Stimulated activated CD4-positive, alpha-beta T cell treated with anti-CD3 and anti-CD28 coated beads, Interleukin-12 subunit alpha, Interleukin-12 subunit beta, amount 100 ng/mL, for 24 hours (primary cell): ENCODE measurements around the gene MAN1C1.
A peak's percentile ranks its signal among the peaks of the same experiment; 100 is the strongest.
"Not testable (repeated sequence)": the region's sequence is repeated elsewhere in the genome, so short reads cannot be mapped to it uniquely, and the experiment has no call there.

Experiments
- DNase-seq, 2 experiments: peaks; one replicate each; pipeline ENCODE4 v3.0.0-alpha.2; 2020; ENCODE audit warnings: low read depth in 2 of 2

Gene MAN1C1

DNA sequence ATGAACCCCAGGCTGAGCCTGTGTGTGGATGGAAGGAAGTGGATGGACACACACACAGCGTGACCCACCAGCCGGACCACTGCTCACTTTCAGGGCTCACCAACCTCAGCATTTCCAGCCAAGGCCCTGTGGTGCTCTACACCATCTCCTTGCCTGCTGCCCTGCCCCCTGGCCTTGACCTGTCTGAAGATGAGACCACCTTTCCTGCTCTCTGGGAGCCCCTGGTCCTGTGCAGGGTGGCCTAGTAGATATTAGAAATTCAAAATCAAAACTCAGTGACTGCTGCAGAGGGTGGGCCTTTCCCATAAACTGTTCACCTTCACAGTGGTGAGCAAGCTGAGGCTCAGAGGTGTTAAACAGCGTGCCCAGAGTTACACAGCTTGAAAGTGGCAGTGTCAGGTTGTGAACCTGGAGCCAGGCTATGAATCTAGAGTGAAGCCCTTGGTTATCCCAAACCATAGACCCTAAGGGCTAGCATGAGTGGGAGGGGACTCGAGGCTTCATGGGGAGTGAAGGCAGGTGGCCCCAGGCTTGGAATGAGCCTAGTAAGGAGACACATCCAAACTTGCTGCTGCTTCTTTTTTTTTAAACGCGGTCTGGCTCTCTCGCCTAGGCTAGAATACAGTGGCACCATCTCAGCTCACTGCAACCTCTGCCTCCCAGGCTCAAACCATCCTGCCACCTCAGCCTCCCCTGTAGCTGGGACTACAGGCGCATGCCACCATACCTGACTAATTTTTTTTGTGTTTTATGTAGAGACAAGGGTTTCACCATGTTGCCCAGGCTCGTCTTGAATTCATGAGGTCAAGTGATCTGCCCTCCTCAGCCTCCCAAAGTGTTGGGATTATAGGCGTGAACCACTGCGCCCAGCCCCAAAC lies 41.5 kb downstream of the MAN1C1 start:
- no peak for DNase-seq

GRCh38 chr1:25658791-25659431 lies 42.3 kb downstream of the MAN1C1 start:
- no peak for DNase-seq

GRCh38 chr1:25661043-25661815 lies 44.6 kb downstream of the MAN1C1 start:
- no peak for DNase-seq

DNA sequence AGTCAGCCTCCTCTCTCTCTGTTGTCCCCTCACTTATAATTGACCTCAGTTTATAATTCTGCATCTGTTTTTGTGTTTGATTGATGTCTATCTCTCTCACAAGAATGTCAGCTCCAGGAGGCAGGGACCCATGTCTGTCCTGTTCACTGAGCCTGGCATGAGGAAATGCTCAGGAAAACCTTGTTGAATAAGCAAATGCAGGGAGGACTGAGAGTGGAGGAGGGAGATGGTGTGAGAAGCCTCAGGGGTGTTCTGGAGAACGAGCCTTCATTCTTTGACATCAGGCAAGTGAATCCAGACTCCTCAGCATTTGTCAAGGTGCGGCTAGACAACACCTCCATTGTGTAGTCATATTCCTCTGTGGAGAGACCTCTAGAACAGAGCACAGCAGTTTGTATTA lies 45.5 kb downstream of the MAN1C1 start:
- no peak for DNase-seq

DNA sequence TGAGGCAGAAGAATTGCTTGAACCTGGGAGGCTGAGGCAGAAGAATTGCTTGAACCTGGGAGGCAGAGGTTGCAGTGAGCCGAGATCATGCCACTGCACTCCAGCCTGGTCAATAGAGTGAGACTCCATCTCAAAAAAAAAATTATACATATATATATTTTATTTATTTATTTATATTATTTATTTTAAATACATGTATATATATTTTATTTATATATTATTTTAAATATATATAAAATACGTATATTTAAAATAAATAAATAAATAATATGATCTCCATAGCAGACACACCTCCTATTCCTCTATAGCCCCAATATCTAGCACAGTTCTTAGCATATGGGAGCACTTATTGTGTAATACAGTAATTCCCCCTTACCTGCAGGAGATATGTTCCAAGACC lies 46.4 kb downstream of the MAN1C1 start:
- DNase-seq = not testable (repeated sequence)

DNA sequence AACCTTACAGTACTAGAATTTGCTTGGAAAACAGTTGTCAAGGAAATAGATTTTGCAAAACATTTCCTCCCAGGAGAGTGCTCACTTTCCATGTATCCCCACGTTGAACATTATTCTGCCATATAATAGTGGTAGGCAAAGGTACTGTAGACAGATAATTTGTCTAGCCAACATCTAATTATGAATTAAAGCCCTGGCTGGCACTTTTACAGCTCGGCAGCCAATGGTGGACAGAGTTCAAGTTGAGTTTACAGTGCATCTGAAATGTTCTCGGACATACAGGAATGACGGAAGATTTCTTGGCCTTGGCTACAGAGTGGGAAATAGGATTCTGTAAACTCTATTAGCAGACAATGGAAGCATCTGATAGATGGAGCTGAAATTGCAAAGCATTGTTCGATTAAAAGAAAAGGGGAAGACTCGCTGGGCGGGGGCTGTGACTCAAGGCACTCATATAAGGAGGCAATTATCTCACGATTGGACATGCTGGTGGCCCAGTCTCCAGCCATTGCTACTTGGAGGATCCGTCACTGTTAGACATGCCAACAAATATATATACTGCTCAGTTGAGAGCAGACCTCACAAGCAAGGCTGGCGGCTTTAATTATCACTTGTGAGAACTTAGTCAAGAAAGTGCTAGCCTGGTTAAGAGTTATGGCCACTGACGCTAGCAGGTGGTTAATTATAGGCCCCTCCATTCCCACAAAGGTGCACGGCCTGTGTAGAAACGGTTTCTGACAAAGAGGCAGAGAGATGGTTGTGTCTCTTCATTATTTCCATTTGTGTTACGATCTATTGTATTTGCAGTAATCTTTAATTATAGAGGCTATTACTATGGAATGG lies 48.0 kb downstream of the MAN1C1 start:
- DNase-seq = no peak

DNA sequence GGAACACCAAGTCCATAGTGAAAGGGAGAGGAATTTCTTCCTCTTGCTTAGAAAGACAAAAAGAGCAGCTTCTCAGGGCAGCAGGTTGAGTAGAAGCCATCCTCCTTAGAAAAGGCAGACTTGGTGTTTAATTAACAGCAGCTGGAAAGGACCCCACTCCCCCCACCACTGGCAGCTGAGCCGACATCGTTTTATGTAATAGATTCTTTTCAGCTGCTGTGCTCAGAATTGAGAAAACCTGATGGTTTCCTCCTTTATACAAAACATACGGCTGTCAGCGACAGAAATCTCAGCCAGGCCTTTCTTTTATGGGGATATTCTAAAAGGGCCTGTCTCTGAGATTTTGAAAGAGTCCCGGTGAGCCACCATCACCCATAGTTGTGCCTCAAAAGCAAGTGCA lies 49.9 kb downstream of the MAN1C1 start:
- no peak for DNase-seq

GRCh38 chr1:25668931-25669573 lies 52.5 kb downstream of the MAN1C1 start:
- DNase-seq = no peak

DNA sequence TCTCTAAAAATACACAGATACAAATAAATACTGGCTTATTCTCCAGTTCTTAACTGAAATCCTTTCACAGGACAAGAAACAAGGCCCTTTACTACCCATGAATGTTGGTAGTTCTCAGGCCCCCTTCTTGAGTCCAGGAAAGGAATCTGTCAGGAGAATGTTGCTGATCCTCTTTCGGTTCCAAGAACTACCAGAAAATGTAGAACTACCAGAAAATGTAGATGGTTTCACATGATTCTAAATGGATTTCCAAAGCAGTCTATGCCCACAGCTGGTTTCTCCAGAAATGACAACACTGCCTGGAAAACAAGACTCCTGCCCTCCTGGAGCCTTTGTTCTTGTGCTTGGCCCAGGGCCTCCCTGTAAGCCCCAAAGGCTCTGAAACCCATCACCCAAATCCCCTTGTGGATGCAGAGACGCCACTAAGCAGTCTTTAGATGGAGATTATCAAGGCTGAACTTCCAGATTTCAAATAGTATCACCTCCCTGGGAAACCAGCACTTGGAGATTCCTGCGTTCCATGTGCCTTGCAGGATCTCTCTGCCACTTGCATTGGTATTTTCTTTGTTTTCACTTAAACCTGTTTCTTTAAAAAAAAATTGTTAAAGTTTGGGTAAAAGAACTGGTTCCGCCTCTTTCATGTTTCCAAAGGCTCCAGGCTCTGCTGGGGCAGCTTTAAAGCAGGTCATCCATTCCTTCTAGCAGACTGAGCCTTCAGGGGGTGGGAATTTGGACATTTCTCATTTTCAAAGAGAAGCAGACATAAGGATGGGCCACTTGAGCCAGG lies 53.4 kb downstream of the MAN1C1 start:
- no peak for DNase-seq

DNA sequence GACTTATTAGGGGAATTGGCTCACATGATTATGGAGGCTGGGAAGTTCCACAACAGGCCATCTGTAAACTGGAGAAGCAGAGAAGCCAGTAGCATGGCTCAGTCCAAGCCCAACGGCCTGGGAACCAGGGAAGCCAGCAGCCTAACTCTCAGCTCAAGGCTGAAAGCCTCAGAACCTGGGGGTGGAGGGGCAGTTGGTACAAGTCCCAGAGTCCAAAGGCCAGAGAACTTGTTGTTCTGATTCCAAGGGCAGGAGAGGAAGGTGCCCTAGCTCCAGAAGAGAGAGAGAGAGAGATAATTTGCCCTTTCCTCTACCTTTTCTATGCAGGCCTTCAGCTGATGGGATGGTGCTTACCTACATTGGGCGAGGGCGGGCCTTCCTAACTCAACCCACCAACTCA lies 55.3 kb downstream of the MAN1C1 start:
- no peak for DNase-seq

DNA sequence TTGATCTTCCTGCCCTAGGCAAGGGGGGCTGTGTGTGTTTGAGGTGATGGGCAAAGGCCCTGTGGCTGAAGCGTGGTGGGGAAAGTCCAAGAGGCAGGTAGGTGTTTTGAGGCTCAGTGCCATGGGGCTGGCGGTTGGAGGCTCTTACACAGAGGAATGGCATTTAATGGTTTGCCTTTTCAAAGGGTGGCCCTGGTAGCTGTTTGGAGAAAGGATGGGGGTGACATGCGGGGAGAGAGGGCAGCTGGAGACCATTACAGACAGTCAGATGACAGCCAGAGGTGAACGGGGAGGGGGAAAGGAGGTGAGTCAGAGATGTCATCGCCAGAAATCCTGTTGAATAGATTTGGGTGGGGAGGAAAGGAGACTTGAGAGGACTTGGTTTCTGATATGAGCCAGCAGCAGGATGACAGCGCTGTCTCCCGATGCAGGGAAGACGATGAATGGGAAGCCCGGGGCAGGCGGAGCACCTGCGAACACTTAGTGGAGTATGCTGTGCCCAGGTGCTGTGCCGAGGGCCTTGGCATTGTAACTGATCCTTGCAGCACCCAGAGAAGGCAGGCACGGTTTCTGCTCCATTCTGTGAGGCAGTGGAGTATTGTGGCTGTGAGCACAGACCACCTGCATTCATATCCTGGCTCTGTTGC lies 56.3 kb downstream of the MAN1C1 start:
- DNase-seq = no peak

DNA sequence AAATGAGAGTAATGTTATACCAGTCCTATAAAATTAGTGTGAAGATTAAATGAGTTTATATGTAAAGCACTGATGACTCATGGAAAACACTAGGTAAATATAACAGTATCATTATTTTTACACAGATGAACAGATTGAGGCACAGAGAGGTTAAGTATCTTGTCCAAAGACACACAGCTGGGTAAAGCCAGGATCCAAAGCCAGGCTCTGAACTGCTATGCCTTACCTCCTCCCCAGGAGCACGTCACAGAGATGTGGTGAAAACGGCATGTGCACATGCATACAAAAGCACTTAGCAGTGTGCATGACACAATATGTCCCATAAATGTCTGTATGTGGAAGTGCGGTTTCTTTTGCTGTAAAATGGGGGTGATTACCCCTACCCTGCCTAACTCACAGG lies 56.9 kb downstream of the MAN1C1 start:
- DNase-seq = no peak

GRCh38 chr1:25673962-25674806 lies 57.6 kb downstream of the MAN1C1 start:
- no peak for DNase-seq

DNA sequence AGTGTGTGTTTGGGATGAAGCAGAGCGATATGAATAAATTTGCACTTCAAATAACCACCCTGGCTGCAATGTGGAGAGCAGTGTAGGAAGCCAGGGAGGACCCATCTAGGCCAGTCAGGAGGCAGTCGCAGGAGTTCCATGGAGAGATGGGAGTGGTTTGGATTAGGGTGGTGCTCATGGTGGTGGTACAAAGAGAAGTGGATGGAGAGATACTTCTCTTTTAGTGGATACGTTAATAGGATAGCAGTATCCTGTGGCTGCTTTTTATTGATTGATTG lies 58.2 kb downstream of the MAN1C1 start:
- no peak for DNase-seq

DNA sequence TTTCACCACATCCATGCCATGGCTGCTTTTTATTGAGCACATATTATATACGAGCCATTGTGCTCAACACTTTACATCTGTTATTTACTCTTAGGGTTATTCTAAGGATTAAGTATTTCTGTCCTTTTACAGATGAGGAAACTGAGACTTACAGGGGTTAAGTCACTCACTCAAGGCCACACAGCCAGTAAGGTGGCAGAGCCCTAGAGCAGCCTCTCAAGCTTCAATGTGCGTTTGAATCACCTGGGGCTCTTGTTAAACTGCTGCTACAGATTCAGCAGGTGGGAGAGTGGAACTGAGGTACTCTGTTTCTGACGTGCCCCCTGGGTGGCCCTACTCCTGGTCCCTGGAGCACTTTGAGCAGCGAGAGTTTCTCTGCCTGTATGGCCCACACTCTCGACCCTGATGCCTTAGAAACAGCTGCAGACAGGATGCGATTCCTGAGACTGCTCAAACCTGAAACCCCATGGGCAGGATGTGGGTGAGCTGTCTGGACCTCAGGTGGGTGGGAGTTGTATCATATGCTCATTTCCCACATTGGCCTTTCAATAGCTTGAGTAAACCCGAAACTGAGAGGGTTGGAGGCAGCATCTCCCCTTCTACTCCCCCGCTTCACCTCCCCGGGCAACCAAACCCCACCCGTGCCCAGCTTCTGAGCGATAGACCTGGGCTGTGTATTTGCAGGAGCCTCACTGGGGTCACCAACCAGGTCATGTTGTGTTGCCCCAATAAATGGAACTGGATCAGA lies 59.3 kb downstream of the MAN1C1 start:
- peak; percentile 46 to 77 for DNase-seq

- DNase-seq = no peak
Measured at GRCh38 chr1:25676488-25676887, 59.9 kb downstream of the MAN1C1 start.

DNA sequence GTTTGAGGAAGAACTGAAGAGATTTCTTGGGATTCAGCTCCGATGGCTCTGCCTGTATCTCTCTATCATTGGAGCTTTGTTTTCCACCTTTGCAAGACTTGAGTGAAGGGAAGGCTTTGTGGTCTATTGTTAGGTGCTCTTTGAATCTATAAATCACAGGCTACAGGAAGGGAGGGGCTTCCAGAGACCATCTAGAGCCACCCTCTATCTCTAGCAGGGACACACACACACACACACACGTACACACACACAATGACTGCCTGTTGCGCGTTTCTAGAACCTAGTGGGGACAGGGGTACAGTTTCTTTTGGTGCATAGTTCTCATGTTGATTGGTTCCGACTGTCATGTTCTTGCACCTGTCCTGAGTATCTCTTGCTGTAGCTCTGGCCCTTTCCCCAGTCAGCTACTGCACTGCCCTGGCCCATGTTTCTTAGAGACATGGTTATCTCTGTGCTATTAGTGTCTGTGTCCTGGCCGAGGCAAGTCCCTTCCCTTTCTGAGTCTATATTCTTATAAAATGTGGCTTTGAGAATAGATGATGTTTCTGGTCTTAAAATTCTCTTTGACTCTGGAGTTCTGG lies 60.7 kb downstream of the MAN1C1 start:
- no peak for DNase-seq

- DNase-seq = no peak
Measured at GRCh38 chr1:25679171-25679570, 62.6 kb downstream of the MAN1C1 start.
